Measurements from ENCODE around the gene AHSA1. TPM values are rescaled to one million over a fixed set of nuclear protein-coding genes. Genes with fewer than 3 reads are reported as not detected.

Gene AHSA1
- total RNA-seq, 1 donor from 2014 or later = 117 TPM

DNA sequence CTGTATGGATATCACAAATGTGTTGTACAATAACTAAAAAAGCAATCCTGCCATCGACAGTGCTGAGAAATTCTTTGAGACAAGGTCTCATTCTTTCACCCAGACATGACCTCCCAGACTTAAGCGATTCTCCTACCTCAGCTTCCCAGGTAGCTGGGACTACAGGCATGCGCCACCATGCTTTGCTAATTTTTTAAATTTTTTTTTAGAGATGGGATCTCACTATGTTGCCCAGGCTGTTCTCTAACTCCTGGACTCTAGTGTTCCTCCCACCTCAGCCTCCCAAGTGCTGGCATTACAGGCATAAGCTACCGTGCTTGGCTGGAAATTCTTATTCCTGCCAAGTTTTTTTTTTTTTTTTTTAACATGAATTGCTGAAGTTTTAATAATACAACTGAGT, 18.0 kb upstream of the AHSA1 start:
- H3K36me3 Mint-ChIP-seq (ENCODE audit: unreplicated experiment) = no peaks in the 10 kb centered on the region
- H3K27ac Mint-ChIP-seq (ENCODE audit: unreplicated experiment) = no peak overlapping the region
- no peaks in the 10 kb centered on the region for H3K9me3 Mint-ChIP-seq (ENCODE audit: unreplicated experiment)
- no peaks in the 10 kb centered on the region for H3K27me3 Mint-ChIP-seq (ENCODE audit: unreplicated experiment)
- no peak for TF ChIP-seq CTCF (IDR thresholded peaks at IDR 0.05; ENCODE audit: partially characterized antibody, unreplicated experiment)
- DNase-seq = no peak
- no peak overlapping the region for H3K4me3 Mint-ChIP-seq (ENCODE audit: unreplicated experiment)
- no peaks in the 10 kb centered on the region for H3K4me1 Mint-ChIP-seq (ENCODE audit: low read depth, unreplicated experiment)

DNA sequence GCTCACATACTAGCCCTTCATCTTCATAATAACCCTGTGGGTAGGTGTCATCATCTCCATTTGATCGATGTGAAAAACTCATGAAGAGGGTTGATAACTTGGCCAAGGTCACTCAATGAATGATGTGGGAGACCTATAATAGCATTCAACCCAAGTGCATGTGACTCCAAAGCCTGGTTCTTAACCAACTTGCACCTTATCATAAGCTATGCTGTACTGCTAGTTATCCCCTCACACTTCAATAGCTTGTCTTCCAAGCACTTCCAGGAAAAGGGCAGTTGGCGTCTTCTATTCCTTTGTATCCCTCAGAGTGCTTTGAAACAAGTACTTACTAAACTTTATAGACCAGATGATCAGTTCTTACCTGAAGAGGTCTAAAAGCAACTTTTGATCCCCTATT, 15.7 kb upstream of the AHSA1 start:
- H3K4me1 Mint-ChIP-seq (ENCODE audit: low read depth, unreplicated experiment) = no peaks in the 10 kb centered on the region
- H3K27ac Mint-ChIP-seq (ENCODE audit: unreplicated experiment) = no peak overlapping the region
- DNase-seq = no peak
- H3K27me3 Mint-ChIP-seq (ENCODE audit: unreplicated experiment) = no peaks in the 10 kb centered on the region
- TF ChIP-seq CTCF (IDR thresholded peaks at IDR 0.05; ENCODE audit: partially characterized antibody, unreplicated experiment) = no peak
- no peak overlapping the region for H3K4me3 Mint-ChIP-seq (ENCODE audit: unreplicated experiment)
- H3K9me3 Mint-ChIP-seq (ENCODE audit: unreplicated experiment) = no peaks in the 10 kb centered on the region
- H3K36me3 Mint-ChIP-seq (ENCODE audit: unreplicated experiment) = no peaks in the 10 kb centered on the region

DNA sequence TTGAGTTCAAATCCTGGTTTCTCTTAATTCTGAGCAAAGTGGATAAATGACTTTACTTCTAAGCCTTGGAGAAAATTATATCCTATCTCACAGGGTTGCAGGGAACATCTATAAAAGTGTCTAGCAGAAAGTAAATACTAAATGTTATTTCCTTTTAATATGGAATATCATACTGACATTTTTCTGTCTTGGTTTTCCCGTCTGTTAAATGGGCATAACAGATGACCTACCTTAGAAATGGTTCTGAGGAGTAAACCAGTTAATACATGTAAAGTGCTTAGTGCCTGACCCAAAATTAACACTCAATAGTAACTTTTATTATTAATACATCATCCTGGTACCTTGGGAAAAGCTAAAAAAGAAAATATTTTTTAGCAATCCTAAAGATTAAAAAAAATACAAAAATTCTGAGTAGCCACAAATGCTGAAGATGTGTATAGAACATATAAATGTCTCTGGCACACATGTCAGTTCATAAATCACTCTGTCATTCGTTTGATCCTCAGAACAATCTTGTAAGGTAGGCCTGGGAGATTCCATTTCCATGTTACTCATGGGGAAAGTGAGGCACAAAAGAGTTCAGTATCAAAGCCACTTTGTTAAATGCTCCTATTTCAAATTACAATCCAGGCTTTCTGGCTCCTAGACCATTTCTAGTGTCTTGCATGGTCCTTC, 1.8 kb upstream of the AHSA1 start:
- no peak for DNase-seq
- TF ChIP-seq CTCF (IDR thresholded peaks at IDR 0.05; ENCODE audit: partially characterized antibody, unreplicated experiment) = no peak
- Mint-ChIP-seq H3K4me1 (ENCODE audit: low read depth, unreplicated experiment) (peaks cover 13% of the 10 kb centered on the region), H3K9me3 (ENCODE audit: unreplicated experiment) (peaks cover 5% of the 10 kb centered on the region), H3K36me3 (ENCODE audit: unreplicated experiment) (no peaks in the 10 kb centered on the region), H3K27me3 (ENCODE audit: unreplicated experiment) (peaks cover 2% of the 10 kb centered on the region), H3K4me3 (ENCODE audit: unreplicated experiment) (peak overlapping the region; percentile 100), H3K27ac (ENCODE audit: unreplicated experiment) (no peak overlapping the region)

GRCh38 chr14:77457115-77457521, 775 bp upstream of the AHSA1 start:
- Mint-ChIP-seq H3K4me3 (ENCODE audit: unreplicated experiment) (peak overlapping the region; percentile 100), H3K27me3 (ENCODE audit: unreplicated experiment) (peaks cover 2% of the 10 kb centered on the region), H3K9me3 (ENCODE audit: unreplicated experiment) (peaks cover 5% of the 10 kb centered on the region), H3K4me1 (ENCODE audit: low read depth, unreplicated experiment) (peaks cover 13% of the 10 kb centered on the region), H3K27ac (ENCODE audit: unreplicated experiment) (peak overlapping the region; percentile 100), H3K36me3 (ENCODE audit: unreplicated experiment) (no peaks in the 10 kb centered on the region)
- no peak for TF ChIP-seq CTCF (IDR thresholded peaks at IDR 0.05; ENCODE audit: partially characterized antibody, unreplicated experiment)
- no peak for DNase-seq

DNA sequence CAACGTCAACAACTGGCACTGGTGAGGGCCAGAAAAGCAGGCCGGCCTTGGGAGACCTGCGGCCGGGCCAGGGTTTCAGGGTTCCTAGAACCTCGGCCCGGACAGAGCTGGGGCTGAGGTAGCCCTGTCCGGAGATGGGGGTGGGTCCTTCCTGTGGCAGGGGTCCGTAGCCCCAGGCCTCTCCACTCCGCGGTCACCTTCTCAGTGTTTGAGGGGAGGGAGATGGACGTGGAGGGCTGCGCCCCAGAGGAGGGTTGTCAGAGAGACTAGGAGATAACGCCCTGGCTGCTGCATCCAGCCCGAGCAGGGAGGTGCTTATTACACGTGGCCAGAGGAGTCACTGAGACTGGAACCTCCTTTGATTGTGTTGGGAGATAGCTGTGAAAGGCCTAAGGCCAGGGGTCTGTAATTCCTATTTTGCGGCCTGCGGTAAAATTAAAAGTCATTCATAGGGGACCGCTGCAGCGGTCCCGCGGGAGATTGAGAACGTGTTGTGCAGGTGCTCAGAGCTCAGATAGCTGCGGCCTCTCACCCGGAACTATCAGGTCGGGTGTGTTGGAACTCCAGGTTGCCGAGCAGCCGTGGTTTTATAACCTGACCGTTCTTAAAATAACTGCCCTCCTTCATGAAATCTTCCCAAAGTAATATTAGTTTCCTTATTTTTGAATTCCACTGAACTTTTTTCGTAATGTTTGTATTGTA, 507 bp downstream of the AHSA1 start:
- DNase-seq = peak; percentile 62
- peaks cover 13% of the 10 kb centered on the region for H3K4me1 Mint-ChIP-seq (ENCODE audit: low read depth, unreplicated experiment)
- no peaks in the 10 kb centered on the region for H3K36me3 Mint-ChIP-seq (ENCODE audit: unreplicated experiment)
- H3K27me3 Mint-ChIP-seq (ENCODE audit: unreplicated experiment) = peaks cover 2% of the 10 kb centered on the region
- peaks cover 5% of the 10 kb centered on the region for H3K9me3 Mint-ChIP-seq (ENCODE audit: unreplicated experiment)
- H3K27ac Mint-ChIP-seq (ENCODE audit: unreplicated experiment) = peak overlapping the region; percentile 100
- no peak for TF ChIP-seq CTCF (IDR thresholded peaks at IDR 0.05; ENCODE audit: partially characterized antibody, unreplicated experiment)
- H3K4me3 Mint-ChIP-seq (ENCODE audit: unreplicated experiment) = peak overlapping the region; percentile 100

Data from glutamatergic neuron (in vitro differentiated cells).